K562 (cell line): ENCODE measurements around the gene SLC22A12. TPM values are rescaled to one million over a fixed set of nuclear protein-coding genes. Genes with fewer than 3 reads are reported as not detected.

Experiments
- ATF1 ChIP-seq, 2 experiments: fragments of 450-650 bp in 1 of 2; IDR thresholded peaks; 2 replicates each; pipeline ENCODE4 v1.6.1; 2016; ENCODE audit warnings: missing compliant biosample characterization in 1 of 2, missing genetic modification characterization in 1 of 2
- BMI1 ChIP-seq: fragments of 150-350 bp; IDR thresholded peaks from 2 replicates; pipeline ENCODE4 v1.6.1; 2014; ENCODE audit warnings: low read length
- CGGBP1 ChIP-seq: fragments of 250-450 bp; sonication (Bioruptor Pico); IDR thresholded peaks from 2 replicates; pipeline ENCODE4 v1.9.0; 2021; ENCODE audit warnings: mild to moderate bottlenecking
- CREB1 ChIP-seq, 2 experiments: sonication (generic) in 1 of 2; formaldehyde crosslinking in 1 of 2; IDR thresholded peaks; 2 replicates each; pipeline versions ENCODE4 v1.6.1 to v1.8.0; 2012 to 2022; ENCODE audit warnings: inconsistent platforms in 1 of 2, mild to moderate bottlenecking in 1 of 2, missing genetic modification reagents in 1 of 2, moderate library complexity in 1 of 2
- ETV5 ChIP-seq: sonication (generic); formaldehyde crosslinking; IDR thresholded peaks from 2 replicates; pipeline ENCODE4 v1.4.0; 2020; ENCODE audit warnings: low read depth, mild to moderate bottlenecking, missing genetic modification reagents
- FOS ChIP-seq: IDR thresholded peaks from 3 replicates; pipeline ENCODE4 v1.6.1; 2011; ENCODE audit not compliant: insufficient read length; ENCODE audit errors: extremely low read depth
- HIVEP1 ChIP-seq: fragments of 250-450 bp; sonication (Bioruptor Pico); IDR thresholded peaks from 2 replicates; pipeline ENCODE4 v1.4.0; 2020; ENCODE audit warnings: mild to moderate bottlenecking
- KLF13 ChIP-seq: fragments of 450-650 bp; IDR thresholded peaks from 2 replicates; pipeline ENCODE4 v1.6.1; 2016; ENCODE audit warnings: missing genetic modification characterization, low read depth, mild to moderate bottlenecking, missing compliant biosample characterization, moderate library complexity, borderline replicate concordance
- MTA1 ChIP-seq: fragments of 450-650 bp; IDR thresholded peaks from 2 replicates; pipeline ENCODE4 v1.6.1; 2017; ENCODE audit warnings: borderline replicate concordance
- MYBL2 ChIP-seq, 2 experiments: fragments of 450-650 bp in 1 of 2; sonication (generic) in 1 of 2; formaldehyde crosslinking in 1 of 2; IDR thresholded peaks; 2 replicates each; pipeline versions ENCODE4 v1.6.1 to v1.8.1; 2017 to 2022; ENCODE audit warnings: borderline replicate concordance in 1 of 2, inconsistent platforms in 1 of 2, low read depth in 1 of 2, mild to moderate bottlenecking in 1 of 2, missing genetic modification reagents in 1 of 2, moderate library complexity in 1 of 2
- NFATC3 ChIP-seq: fragments of 450-650 bp; IDR thresholded peaks from 2 replicates; pipeline ENCODE4 v1.6.1; 2017; ENCODE audit warnings: mild to moderate bottlenecking
- POLR2AphosphoS2 ChIP-seq: IDR thresholded peaks from 2 replicates; pipeline ENCODE4 v1.6.1; 2012; ENCODE audit warnings: low read length, improper control_type of control experiment
- POLR2G ChIP-seq: fragments of 200-400 bp; formaldehyde crosslinking; IDR thresholded peaks from 2 replicates; pipeline ENCODE4 v1.6.1; 2017; ENCODE audit warnings: low read depth, mild to moderate bottlenecking, antibody characterized with exemption, low read length, moderate library complexity
- POU5F1 ChIP-seq: fragments of 150-350 bp; IDR thresholded peaks from 2 replicates; pipeline ENCODE4 v1.6.1; 2014; ENCODE audit warnings: borderline replicate concordance, low read length, low read depth, mild to moderate bottlenecking; ENCODE audit not compliant: partially characterized antibody
- RBM22 ChIP-seq: fragments of 200-400 bp; formaldehyde crosslinking; IDR thresholded peaks from 2 replicates; pipeline ENCODE4 v1.6.1; 2018; ENCODE audit warnings: low read length, low read depth; ENCODE audit not compliant: poor library complexity, severe bottlenecking
- TFAP4 ChIP-seq: sonication (generic); formaldehyde crosslinking; IDR thresholded peaks from 2 replicates; pipeline ENCODE4 v1.8.0; 2022; ENCODE audit warnings: missing genetic modification reagents, mild to moderate bottlenecking, moderate library complexity, borderline replicate concordance
- THAP12 ChIP-seq: fragments of 250-450 bp; sonication (Bioruptor Pico); IDR thresholded peaks from 2 replicates; pipeline ENCODE4 v1.9.0; 2021; ENCODE audit warnings: mild to moderate bottlenecking, inconsistent platforms
- ZC3H11A ChIP-seq: IDR thresholded peaks from 2 replicates; pipeline ENCODE4 v1.6.1; 2012; ENCODE audit warnings: low read depth, low read length, improper control_type of control experiment
- ZNF175 ChIP-seq: fragments of 200-800 bp; sonication (Bioruptor generic); IDR thresholded peaks from 2 replicates; pipeline ENCODE4 v1.6.1; 2016; ENCODE audit warnings: low read depth, mild to moderate bottlenecking, missing genetic modification characterization, missing compliant biosample characterization
- ZNF444 ChIP-seq: fragments of 250-450 bp; sonication (Bioruptor Pico); IDR thresholded peaks from 2 replicates; pipeline ENCODE4 v1.4.0; 2020; ENCODE audit warnings: mild to moderate bottlenecking, moderate library complexity
- ZNF57 ChIP-seq: fragments of 450-650 bp; formaldehyde crosslinking; IDR thresholded peaks from 2 replicates; pipeline ENCODE4 v1.4.0; 2020; ENCODE audit warnings: mild to moderate bottlenecking, moderate library complexity
- ZNF699 ChIP-seq: fragments of 250-450 bp; sonication (Bioruptor Pico); IDR thresholded peaks from 2 replicates; pipeline ENCODE4 v1.8.0; 2021; ENCODE audit warnings: mild to moderate bottlenecking, moderate library complexity; ENCODE audit not compliant: insufficient replicate concordance
- polyA plus RNA-seq, 8 experiments: library from polyadenylated mRNA; depleted of rRNA in 4 of 8; stranded (reverse) in 5 of 8; unstranded in 3 of 8; fragments of >200 nt; fragmentation: Nextera tagmentation in 2 of 8; fragmentation: Illumina TruSeq in 1 of 8; extraction: Ambion mirVana in 2 of 8; extraction: Trizol in 1 of 8; gene quantifications; 2 replicates each; pipeline versions ENCODE4 v1.2.1 to v1.2.3, GENCODE V29; 2011 to 2014; ENCODE audit warnings: inconsistent platforms in 1 of 8, missing spikeins in 1 of 8
- total RNA-seq, 7 experiments: library from RNA; depleted of rRNA in 6 of 7; stranded (reverse); fragments of >200 nt in 6 of 7; fragmentation: Illumina TruSeq in 2 of 7; extraction: Trizol in 2 of 7; gene quantifications; 2 replicates each; pipeline versions ENCODE4 v1.2.1 to v1.2.3, GENCODE V29; 2011 to 2021; ENCODE audit warnings: low replicate concordance in 1 of 7
- TF ChIP-seq, protein P1 (sequence below): sonication (generic); formaldehyde crosslinking; IDR thresholded peaks from 2 replicates; pipeline ENCODE4 v1.8.0; 2023; ENCODE audit warnings: mild to moderate bottlenecking, missing genetic modification reagents

SLC22A12 gene
- total and polyA plus RNA-seq, 9 of the 15 experiments (the other 6 are each of a cell fraction or from before 2014, with no cell fraction given), result not detected

DNA sequence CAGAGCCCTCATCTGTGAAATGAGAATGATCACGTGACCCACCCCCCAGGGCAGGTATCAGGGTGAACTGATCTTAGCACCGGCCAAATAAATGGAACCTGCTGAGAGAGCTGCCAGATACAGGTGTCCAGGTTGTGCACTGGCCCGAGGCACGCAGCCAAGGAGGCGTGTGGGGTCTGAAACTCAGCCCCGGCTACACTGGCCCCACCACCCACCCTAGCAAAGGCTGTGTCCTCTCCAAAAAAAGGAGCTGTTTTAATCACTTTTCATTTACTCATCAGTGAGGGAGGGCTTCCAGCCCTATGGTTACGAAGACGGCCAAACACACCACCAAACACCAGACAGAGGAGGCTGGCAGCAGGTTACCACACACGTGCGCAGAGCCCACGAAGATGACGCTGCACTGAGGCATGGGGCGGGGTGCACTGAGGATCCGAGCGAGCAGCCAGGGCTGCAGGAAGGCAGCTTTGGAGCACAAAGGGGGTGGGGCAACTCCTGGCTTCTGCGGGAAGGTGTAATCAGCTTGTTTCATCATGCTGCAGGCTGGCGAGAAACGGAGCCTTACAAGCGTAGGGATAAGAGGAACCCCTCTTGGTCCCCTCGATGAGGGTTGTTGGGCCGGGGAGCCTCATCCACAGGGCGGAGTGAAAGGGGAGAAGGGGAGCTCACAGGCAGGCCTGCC, 19.5 kb upstream of the SLC22A12 start (continued):
- no peak for TF ChIP-seq HIVEP1 (CRISPR knock-in tag)
- TF ChIP-seq POLR2G, result peak; percentile 58; the same call in 1 of the 2 replicates
- no peak for TF ChIP-seq CGGBP1 (CRISPR knock-in tag)
- no peak for TF ChIP-seq POU5F1
- TF ChIP-seq, protein P1, sequence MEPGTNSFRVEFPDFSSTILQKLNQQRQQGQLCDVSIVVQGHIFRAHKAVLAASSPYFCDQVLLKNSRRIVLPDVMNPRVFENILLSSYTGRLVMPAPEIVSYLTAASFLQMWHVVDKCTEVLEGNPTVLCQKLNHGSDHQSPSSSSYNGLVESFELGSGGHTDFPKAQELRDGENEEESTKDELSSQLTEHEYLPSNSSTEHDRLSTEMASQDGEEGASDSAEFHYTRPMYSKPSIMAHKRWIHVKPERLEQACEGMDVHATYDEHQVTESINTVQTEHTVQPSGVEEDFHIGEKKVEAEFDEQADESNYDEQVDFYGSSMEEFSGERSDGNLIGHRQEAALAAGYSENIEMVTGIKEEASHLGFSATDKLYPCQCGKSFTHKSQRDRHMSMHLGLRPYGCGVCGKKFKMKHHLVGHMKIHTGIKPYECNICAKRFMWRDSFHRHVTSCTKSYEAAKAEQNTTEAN (CRISPR knock-in tag), result no peak
- no peak for TF ChIP-seq POLR2AphosphoS2
- no peak for TF ChIP-seq ZNF444 (CRISPR knock-in tag)
- TF ChIP-seq ZNF699, result no peak
- 0 out of 2 replicates have a peak, but pooled peaks have one; percentile 18 for TF ChIP-seq MTA1
- no peak for TF ChIP-seq FOS
- no peak for TF ChIP-seq NFATC3
- TF ChIP-seq THAP12, result no peak
- TF ChIP-seq ETV5 (CRISPR knock-in tag), result no peak
- TF ChIP-seq ATF1 (CRISPR knock-in tag; IDR thresholded peaks at IDR 0.05), result no peak
- TF ChIP-seq ATF1 (tag; IDR thresholded peaks at IDR 0.05), result peak; percentile 58
- TF ChIP-seq ZNF175 (CRISPR knock-in tag), result peak; percentile 65; the same call in 1 of the 2 replicates
- peak; percentile 36; the same call in 1 of the 2 replicates for TF ChIP-seq TFAP4 (CRISPR knock-in tag)
- TF ChIP-seq ZNF57 (CRISPR knock-in tag), result no peak
- no peak for TF ChIP-seq BMI1
- no peak for TF ChIP-seq CREB1 (IDR thresholded peaks at IDR 0.05)
- peak; percentile 27; the same call in 1 of the 2 replicates for TF ChIP-seq CREB1 (CRISPR knock-in tag; IDR thresholded peaks at IDR 0.05)
- no peak for TF ChIP-seq RBM22
- peak; percentile 70; the same call in 1 of the 2 replicates for TF ChIP-seq KLF13 (tag)
- no peak for TF ChIP-seq ZC3H11A
- TF ChIP-seq MYBL2 (IDR thresholded peaks at IDR 0.05; ENCODE audit: low read depth), result no peak
- no peak for TF ChIP-seq MYBL2 (CRISPR knock-in tag; IDR thresholded peaks at IDR 0.05; ENCODE audit: borderline replicate concordance)
